CD4-positive, alpha-beta T cell treated with Interferon gamma for 1 hour (primary cell): ENCODE data around the gene SHD.

Experiments
- DNase-seq: peaks from one replicate; pipeline ENCODE4 v3.0.0-alpha.2; 2020

SHD gene

DNA sequence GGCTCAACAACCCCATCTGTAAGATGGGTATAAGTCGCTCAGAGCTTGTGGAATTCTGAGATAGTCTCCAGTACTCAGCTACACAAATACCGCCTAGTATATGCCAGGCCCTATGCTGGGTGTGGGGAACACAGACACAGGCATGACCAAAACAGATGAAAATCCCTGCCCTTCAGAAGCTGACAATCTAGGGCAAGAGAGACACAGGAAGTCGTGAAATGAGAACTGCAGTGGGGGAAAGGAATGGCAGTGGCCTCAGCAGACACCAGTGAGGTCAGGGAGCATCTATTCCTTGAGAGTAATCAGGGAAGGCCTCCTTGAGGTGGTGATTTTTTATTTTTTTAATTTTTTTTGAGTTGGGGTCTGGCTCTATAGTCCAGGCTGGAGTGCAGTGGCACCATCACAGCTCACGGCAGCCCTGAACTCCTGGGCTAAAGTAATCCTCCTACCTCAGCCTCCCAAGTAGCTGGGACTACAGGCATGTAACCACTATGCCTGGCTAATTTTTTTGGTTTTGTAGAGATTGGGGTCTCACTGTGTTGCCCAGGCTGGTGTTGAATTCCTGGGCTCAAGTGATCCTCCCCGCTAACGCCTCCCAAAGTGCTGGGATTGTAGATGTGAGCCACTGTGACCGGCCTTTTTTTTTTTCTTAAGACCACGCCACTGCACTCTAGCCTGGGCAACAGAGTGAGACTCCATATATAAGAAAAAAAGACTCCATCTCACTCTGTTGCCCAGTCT, 19.9 kb downstream of the SHD start:
- no peak for DNase-seq

DNA sequence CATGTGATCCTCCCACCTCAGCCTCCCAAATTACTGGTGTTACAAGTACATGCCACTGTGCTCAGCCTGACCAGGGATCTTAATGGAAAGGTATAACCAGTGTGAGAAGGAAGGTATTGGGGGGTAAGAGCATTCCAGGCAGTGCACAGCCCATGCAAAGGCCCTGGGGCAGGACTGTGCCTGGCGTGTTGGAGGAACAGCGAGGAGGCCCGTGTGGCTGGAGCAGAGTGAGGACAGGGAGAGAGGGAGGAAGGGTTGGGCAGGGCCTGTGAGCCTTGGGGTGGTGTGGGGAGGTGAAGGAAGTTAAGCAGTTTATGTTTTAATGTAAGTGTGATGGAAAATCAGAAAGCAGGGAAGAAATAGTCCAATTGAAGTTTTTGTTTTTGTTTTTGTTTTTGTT, 21.5 kb downstream of the SHD start:
- DNase-seq = no peak

- no peak for DNase-seq
Observed at GRCh38 chr19:4301590-4302242, 22.6 kb downstream of the SHD start.

DNA sequence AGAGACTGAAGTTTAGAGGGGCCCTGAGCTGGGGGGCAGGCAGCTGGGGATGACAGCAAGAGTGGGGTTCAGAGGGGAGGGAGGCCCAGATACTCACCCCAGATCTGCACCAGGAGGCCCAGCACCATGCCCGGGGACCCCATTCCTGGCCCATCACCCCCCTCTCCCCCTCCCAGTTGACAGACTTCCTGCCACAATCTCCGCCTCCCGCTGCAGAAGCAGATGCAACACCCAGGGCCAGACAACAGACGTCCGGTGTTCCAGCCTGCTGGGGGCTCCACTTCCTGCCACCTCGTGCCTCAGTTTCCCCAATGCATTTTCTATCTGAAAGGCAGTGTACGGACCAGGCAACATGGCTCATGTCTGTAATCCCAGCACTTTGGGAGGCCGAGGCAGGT, 23.2 kb downstream of the SHD start, which contains the start of gene TMIGD2:
Gene TMIGD2 (minus strand): TSS at position 147 of the 398 bp plus-strand sequence. CDS start 4 bp downstream, at position 143.
- no peak for DNase-seq

DNA sequence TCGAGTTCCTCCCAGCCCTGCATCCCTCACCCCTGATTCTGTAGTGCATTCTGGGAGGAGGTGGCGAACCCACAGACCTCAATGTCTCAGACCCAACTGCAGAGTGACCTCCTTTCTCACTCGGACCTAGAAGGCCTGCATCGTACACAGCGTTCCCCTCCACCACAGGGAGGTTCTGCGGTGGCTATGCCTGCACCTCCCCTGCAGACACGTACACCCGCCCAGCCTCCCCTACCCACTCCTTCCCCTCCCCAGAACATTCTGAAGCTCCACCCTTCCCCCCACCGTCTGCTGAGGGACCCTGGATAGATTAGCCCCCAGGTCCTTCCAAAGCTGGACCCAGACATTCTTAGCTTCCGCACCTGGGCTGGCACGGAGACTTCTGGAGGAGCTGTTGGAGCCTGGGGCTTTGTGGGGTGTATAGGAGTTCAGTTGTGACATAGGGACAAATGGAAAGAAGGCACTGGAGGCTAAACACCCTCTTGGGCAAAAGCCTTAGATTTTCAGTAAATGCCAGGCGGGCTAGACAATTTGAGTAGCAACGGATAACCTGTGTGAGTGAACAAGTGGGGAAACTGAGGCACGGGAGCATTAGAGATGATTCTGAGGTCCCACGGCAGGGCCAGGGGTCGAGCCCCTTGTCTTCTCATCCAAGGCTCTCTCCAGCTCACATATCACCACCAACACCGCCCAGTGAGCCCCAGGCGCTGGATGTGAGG, 24.9 kb downstream of the SHD start:
- DNase-seq = no peak

GRCh38 chr19:4304538-4305256, 25.6 kb downstream of the SHD start, which contains the start of gene FSD1:
TSS of gene FSD1 (plus strand) at chr19:4304598. CDS start at chr19:4304747, 149 bp downstream.
- DNase-seq = peak; percentile 60

DNA sequence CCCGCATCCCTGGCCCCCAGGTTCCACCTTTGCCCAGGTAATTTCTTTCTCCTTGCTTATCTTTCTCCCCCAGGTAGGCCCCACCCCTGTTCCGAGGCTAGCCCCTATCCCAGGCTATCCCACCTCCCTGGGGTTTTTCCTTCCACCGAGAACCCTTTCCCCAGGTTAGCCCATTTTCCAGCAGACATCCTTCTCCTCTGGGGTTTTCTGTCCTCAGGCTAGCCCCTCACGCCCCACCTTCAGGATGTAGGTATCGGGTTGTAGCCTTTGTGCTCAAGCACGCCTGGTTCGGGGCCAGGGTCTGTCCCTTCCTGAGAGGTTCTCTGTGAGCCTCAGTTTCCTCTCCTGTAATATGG, 26.2 kb downstream of the SHD start:
- no peak for DNase-seq

GRCh38 chr19:4305659-4306058, 26.6 kb downstream of the SHD start:
- no peak for DNase-seq

DNA sequence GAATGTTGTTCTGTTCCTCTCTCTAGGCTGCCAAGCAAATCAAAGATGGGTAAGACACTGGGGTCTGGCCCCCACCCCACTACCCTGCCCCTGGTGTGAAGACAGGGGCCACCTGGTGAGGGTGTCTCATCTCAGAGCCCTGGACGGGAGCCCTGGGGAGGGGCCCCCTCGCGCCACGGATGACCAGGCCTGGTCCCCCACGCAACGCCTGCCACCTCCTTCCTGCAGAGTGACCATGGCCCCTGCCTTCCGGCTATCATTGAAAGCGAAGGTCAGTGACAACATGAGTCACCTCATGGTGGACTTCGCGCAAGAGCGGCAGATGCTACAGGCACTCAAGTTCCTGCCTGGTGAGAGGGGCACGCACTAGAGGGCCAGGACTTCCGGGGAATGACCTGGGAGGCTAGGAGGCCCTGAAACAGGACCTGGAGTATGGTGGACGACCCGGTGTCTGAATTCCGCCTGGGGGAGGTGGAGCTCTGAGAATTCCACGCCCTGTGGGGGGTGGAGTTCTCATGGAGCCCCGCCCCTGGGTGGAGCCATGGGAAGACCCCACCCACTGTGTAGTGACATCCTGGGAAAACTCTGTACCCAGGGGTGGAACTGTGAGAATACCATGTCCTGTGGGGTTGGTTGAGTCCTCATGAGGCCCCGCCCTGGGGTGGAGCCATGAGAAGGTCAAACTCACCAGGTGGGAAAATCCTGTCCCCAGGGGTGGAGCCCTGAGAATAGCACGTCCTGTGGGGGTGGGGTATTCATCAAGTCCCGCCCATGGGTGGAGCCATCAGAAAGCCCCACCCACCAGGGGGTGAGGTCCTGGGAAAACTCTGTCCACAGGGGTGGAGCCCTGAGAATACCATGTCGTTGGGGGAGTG, 31.4 kb downstream of the SHD start:
- DNase-seq = no peak

GRCh38 chr19:4313847-4314490, 34.9 kb downstream of the SHD start:
- no peak for DNase-seq

GRCh38 chr19:4316956-4317355, 37.9 kb downstream of the SHD start:
- no peak for DNase-seq

- DNase-seq = no peak
Observed at GRCh38 chr19:4318460-4318859, 39.4 kb downstream of the SHD start.

GRCh38 chr19:4319067-4319718, 40.1 kb downstream of the SHD start:
- no peak for DNase-seq

- no peak for DNase-seq
Observed at GRCh38 chr19:4320419-4320818, 41.4 kb downstream of the SHD start.

- DNase-seq = no peak
Observed at GRCh38 chr19:4322942-4323665, 44.0 kb downstream of the SHD start.

DNA sequence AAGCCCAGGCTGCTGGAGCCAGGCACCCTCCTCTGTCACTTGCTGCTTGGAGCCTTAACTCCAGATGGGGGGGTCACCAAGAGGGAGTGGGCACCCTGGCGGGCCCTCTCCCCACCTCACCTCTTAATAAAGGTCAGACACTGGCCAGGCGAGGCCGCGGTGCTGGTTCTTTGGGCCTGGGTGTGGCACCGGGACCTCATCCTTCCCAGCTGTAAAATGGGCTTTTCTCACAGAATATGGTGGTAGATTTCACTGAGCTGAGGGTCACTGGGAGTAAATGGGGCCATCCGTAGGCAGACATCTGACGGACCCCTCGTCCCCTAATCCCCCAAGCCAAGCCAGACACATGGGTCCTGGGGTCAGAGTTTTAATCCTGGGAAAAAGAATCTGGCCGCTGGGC, 44.6 kb downstream of the SHD start:
- no peak for DNase-seq

DNA sequence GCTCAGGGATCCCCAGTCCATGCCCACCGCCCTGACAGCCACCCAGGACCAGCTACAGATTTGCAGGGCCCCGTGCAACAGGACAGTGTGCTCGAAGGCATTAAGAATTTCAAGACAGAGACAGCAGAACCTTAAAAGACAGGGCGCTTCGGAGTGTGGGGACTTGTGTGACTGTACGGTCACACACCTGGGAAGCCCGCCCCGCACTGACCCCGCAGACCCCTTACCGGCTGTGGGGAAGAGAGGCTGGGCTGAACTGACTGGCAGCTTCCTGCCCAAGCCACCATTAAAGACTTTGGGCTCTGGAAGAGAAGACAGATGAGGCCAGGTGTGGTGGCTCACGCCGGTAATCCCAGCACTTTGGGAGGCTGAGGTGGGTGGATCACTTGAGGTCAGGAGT, 45.2 kb downstream of the SHD start:
- DNase-seq = no peak

- DNase-seq = no peak
Observed at GRCh38 chr19:4326215-4326836, 47.3 kb downstream of the SHD start.

DNA sequence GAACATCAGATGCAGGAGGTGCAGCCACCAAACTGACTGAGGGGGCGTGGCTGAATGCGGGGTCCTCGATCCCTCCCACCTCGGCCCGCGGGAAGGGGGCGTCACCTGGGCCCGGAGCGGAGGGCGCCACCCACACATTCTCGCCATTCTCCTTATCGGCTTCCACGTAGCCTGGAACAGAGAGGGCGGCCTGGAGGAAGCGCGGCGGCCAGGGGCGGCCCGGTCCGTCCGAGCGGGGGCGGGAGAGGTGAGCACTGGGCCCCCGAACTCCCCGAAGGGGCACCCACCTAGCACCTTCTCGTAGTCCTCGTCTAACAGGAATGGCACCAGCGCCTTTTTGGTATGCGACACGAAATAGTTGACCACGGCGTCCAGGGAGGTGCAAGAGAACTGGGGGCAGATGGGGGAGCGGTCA, 47.8 kb downstream of the SHD start:
- no peak for DNase-seq
